HCT116 (cell line): ENCODE results near the gene MAPK1. TPM values are rescaled to one million over a fixed set of nuclear protein-coding genes. Genes with fewer than 3 reads are reported as not detected.

Source experiments
- ATAC-seq: fragments of 200-7000 bp; cut with Tn5 transposase; 2 replicates; pipeline ENCODE4 v1.9.1; 2020; ENCODE audit warnings: mild to moderate bottlenecking, moderate library complexity
- BruUV-seq: library from RNA; stranded (reverse); fragments of 400-500 nt; replicated peaks from 2 replicates; lab custom pipeline; 2021; lab: Mats Ljungman, UMichigan
- CTCF ChIA-PET: fragments of 300-600 bp; sonication (Branson Sonifier 250); formaldehyde crosslinking; loops from one replicate; lab custom pipeline; 2021; ENCODE audit warnings: antibody characterized with exemption; lab: Charles Lee
- POLR2A ChIA-PET: fragments of 300-600, 350-600 bp; sonication (Branson Sonifier 250); formaldehyde crosslinking; loops from one replicate; lab custom pipeline; 2021; ENCODE audit warnings: antibody characterized with exemption; lab: Charles Lee
- RAD21 ChIA-PET, 2 experiments: fragments of 300-600 bp; sonication (Branson Sonifier 250); formaldehyde crosslinking; loops; one replicate each; lab custom pipeline; 2023; ENCODE audit warnings: low total read pairs in 2 of 2; ENCODE audit not compliant: uncharacterized antibody in 2 of 2, unreplicated experiment in 2 of 2, low non-redundant PET in 1 of 2; lab: Charles Lee
- DNase-seq: peaks from one replicate; pipeline ENCODE4 v3.0.0-alpha.2; 2010; ENCODE audit warnings: low read depth, low spot score
- H2AFZ ChIP-seq: fragments of 200-600 bp; shearing (Covaris generic), sonication (generic); 2 replicates; pipeline ENCODE4 v1.6.1; 2017; ENCODE audit warnings: low read depth, mixed run types, mixed read lengths, antibody characterized with exemption, low read length; ENCODE audit not compliant: poor library complexity, severe bottlenecking
- H3K27ac ChIP-seq: 2 replicates; pipeline ENCODE4 v1.5.1; 2012; ENCODE audit warnings: low read depth, low read length
- H3K27me3 ChIP-seq: fragments of 200-600 bp; sonication (generic); 2 replicates; pipeline ENCODE4 v1.6.1; 2016; ENCODE audit warnings: mixed run types, low read length, mixed read lengths; ENCODE audit not compliant: insufficient read depth
- H3K36me3 ChIP-seq, 2 experiments: fragments of 200-500 bp in 1 of 2; fragments of 200-600 bp in 1 of 2; sonication (Bioruptor generic) in 1 of 2; sonication (generic) in 1 of 2; 2 replicates each; pipeline versions ENCODE4 v1.5.1 to v1.6.1; 2014 to 2016; ENCODE audit warnings: low read length in 2 of 2, inconsistent platforms in 1 of 2, mixed read lengths in 1 of 2, mixed run types in 1 of 2; ENCODE audit not compliant: insufficient read depth in 2 of 2, control insufficient read depth in 1 of 2
- H3K4me1 ChIP-seq, 2 experiments: fragments of 200-600 bp in 1 of 2; sonication (generic) in 1 of 2; 2 replicates each; pipeline versions ENCODE4 v1.5.1 to v1.6.1; 2012 to 2017; ENCODE audit warnings: low read length in 2 of 2, inconsistent platforms in 1 of 2, mild to moderate bottlenecking in 1 of 2, mixed read lengths in 1 of 2, mixed run types in 1 of 2, moderate library complexity in 1 of 2; ENCODE audit not compliant: insufficient read depth in 2 of 2, control insufficient read depth in 1 of 2
- H3K4me2 ChIP-seq: fragments of 200-600 bp; sonication (generic); 2 replicates; pipeline ENCODE4 v1.6.1; 2017; ENCODE audit warnings: mixed run types, low read length, mixed read lengths
- H3K4me3 ChIP-seq, 2 experiments: fragments of 200-600 bp in 1 of 2; sonication (generic) in 1 of 2; replicated peaks in 1 of 2; 2 replicates each; pipeline ENCODE4 v1.5.1; 2011 to 2016; ENCODE audit warnings: low read length in 2 of 2, control low read depth in 1 of 2, low read depth in 1 of 2, mild to moderate bottlenecking in 1 of 2, mixed read lengths in 1 of 2, mixed run types in 1 of 2
- H3K79me2 ChIP-seq: fragments of 200-600 bp; sonication (generic); 2 replicates; pipeline ENCODE4 v1.6.1; 2017; ENCODE audit warnings: mild to moderate bottlenecking, mixed run types, low read length, moderate library complexity, mixed read lengths; ENCODE audit not compliant: insufficient read depth
- H3K9ac ChIP-seq: fragments of 200-600 bp; sonication (generic); 2 replicates; pipeline ENCODE4 v1.6.1; 2016; ENCODE audit warnings: low read length, mixed read lengths
- H3K9me2 ChIP-seq: fragments of 200-600 bp; sonication (generic), shearing (Covaris generic); 2 replicates; pipeline ENCODE4 v1.6.1; 2017; ENCODE audit warnings: mixed run types, mild to moderate bottlenecking, moderate library complexity; ENCODE audit not compliant: insufficient read depth
- H3K9me3 ChIP-seq, 2 experiments: fragments of 200-500 bp in 1 of 2; fragments of 200-600 bp in 1 of 2; sonication (Bioruptor generic) in 1 of 2; sonication (generic) in 1 of 2; 2 replicates each; pipeline ENCODE4 v1.6.1; 2014 to 2017; ENCODE audit warnings: low read length in 2 of 2, mixed read lengths in 2 of 2, inconsistent platforms in 1 of 2, low read depth in 1 of 2, mild to moderate bottlenecking in 1 of 2, mixed run types in 1 of 2, moderate library complexity in 1 of 2; ENCODE audit not compliant: control insufficient read depth in 1 of 2, insufficient read depth in 1 of 2
- H4K20me1 ChIP-seq: fragments of 200-600 bp; sonication (generic), shearing (Covaris generic); 2 replicates; pipeline ENCODE4 v1.6.1; 2017; ENCODE audit warnings: mixed run types, mild to moderate bottlenecking, moderate library complexity; ENCODE audit not compliant: insufficient read depth
- EGR1 ChIP-seq: IDR thresholded peaks from 2 replicates; pipeline ENCODE4 v1.6.1; 2012; ENCODE audit warnings: low read depth
- ELF1 ChIP-seq: IDR thresholded peaks from 2 replicates; pipeline ENCODE4 v1.6.1; 2012; ENCODE audit warnings: low read depth, borderline replicate concordance
- EZH2 ChIP-seq: fragments of 200-600 bp; sonication (generic); IDR thresholded peaks from 2 replicates; pipeline ENCODE4 v1.6.1; 2017; ENCODE audit warnings: antibody characterized with exemption, mixed run types
- POLR2A ChIP-seq: IDR thresholded peaks from 2 replicates; pipeline ENCODE4 v1.7.0; 2011; ENCODE audit warnings: borderline replicate concordance; ENCODE audit not compliant: insufficient read depth, insufficient read length; ENCODE audit errors: extremely low read depth
- POLR2AphosphoS5 ChIP-seq: IDR thresholded peaks from 2 replicates; pipeline ENCODE4 v1.6.1; 2011; ENCODE audit warnings: mild to moderate bottlenecking, low read depth, low read length, moderate library complexity
- RAD21 ChIP-seq: IDR thresholded peaks from 2 replicates; pipeline ENCODE4 v1.6.1; 2012; ENCODE audit warnings: low read depth, mild to moderate bottlenecking
- TCF7L2 ChIP-seq: IDR thresholded peaks from 2 replicates; pipeline ENCODE4 v1.7.0; 2011; ENCODE audit warnings: borderline replicate concordance, inconsistent platforms; ENCODE audit not compliant: insufficient read depth, insufficient read length; ENCODE audit errors: extremely low read depth
- ZFX ChIP-seq: fragments of 450-650 bp; IDR thresholded peaks from 2 replicates; pipeline ENCODE4 v1.6.1; 2017
- intact Hi-C: fragments of 100-400 bp; cut with micrococcal nuclease; formaldehyde crosslinking; loops from 2 replicates; pipeline ENCODE4 v1.10.0; 2022
- total RNA-seq: library from RNA; stranded (reverse); gene quantifications from one replicate; pipeline ENCODE4 v1.2.1, GENCODE V29; 2021; ENCODE audit not compliant: unreplicated experiment
- TF ChIP-seq, protein P1 (sequence below): IDR thresholded peaks from 2 replicates; pipeline ENCODE4 v1.6.1; 2012

MAPK1 gene
- total RNA-seq, 1 experiment from 2014 or later, result 137 TPM

GRCh38 chr22:21741059-21741458 lies 126.4 kb downstream of the MAPK1 start:
- BruUV-seq, result no TSS peak
- TF ChIP-seq ZFX (no peak), TCF7L2 (no peak), EZH2 (no peak), POLR2AphosphoS5 (no peak), RAD21 (no peak), POLR2A (no peak), ELF1 (no peak)
- TF ChIP-seq, protein P1, sequence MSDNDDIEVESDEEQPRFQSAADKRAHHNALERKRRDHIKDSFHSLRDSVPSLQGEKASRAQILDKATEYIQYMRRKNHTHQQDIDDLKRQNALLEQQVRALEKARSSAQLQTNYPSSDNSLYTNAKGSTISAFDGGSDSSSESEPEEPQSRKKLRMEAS, result no peak
- RAD21 ChIA-PET, result no interaction called here

GRCh38 chr22:21739828-21740377 lies 127.5 kb downstream of the MAPK1 start:
- ChIA-PET RAD21 (no interaction called here), CTCF (no interaction called here), POLR2A (no interaction called here)
- Histone ChIP-seq H3K79me2 (no peaks in the 10 kb centered on the region), H3K4me3 (no peak overlapping the region), H3K4me1 (peaks cover 3 to 11% of the 10 kb centered on the region in 2 experiments), H3K9me3 (no peaks in the 10 kb centered on the region), H3K9ac (no peak overlapping the region), H3K27me3 (no peaks in the 10 kb centered on the region), H3K4me2 (no peak overlapping the region), H3K27ac (no peak overlapping the region), H2AFZ (no peak overlapping the region), H3K36me3 (no peaks in the 10 kb centered on the region), H3K9me2 (no peaks in the 10 kb centered on the region), H4K20me1 (no peaks in the 10 kb centered on the region)
- intact Hi-C loops, result no loop called here
- no TSS peak for BruUV-seq
- TF ChIP-seq EGR1, result no peak
- TF ChIP-seq, protein P1, result no peak
- TF ChIP-seq TCF7L2, result no peak
- ATAC-seq, result no peak
- no peak for DNase-seq

More at GRCh38 chr22:21741059-21741458, 126.4 kb downstream of the MAPK1 start:
- Histone ChIP-seq H3K9me2 (no peaks in the 10 kb centered on the region), H3K27me3 (no peaks in the 10 kb centered on the region), H3K9ac (no peak overlapping the region), H2AFZ (no peak overlapping the region), H3K4me1 (peaks cover 0 to 2% of the 10 kb centered on the region in 2 experiments; a peak in 1 of 4 replicates), H3K79me2 (no peaks in the 10 kb centered on the region), H3K36me3 (no peaks in the 10 kb centered on the region), H4K20me1 (no peaks in the 10 kb centered on the region), H3K9me3 (no peaks in the 10 kb centered on the region), H3K4me2 (no peak overlapping the region), H3K4me3 (no peak overlapping the region), H3K27ac (no peak overlapping the region)
- DNase-seq (no peak), ATAC-seq (no peak)
- ChIA-PET CTCF (no interaction called here), POLR2A (no interaction called here)
- intact Hi-C loops, result no loop called here
